GM21360 (cell line): ENCODE measurements around the gene OXTR.

Experiments
- ATAC-seq: cut with Tn5 transposase; IDR thresholded peaks from one replicate; pipeline ENCODE4 v1.9.1; 2021; ENCODE audit warnings: mild to moderate bottlenecking, moderate library complexity; ENCODE audit not compliant: unreplicated experiment

Gene OXTR

DNA sequence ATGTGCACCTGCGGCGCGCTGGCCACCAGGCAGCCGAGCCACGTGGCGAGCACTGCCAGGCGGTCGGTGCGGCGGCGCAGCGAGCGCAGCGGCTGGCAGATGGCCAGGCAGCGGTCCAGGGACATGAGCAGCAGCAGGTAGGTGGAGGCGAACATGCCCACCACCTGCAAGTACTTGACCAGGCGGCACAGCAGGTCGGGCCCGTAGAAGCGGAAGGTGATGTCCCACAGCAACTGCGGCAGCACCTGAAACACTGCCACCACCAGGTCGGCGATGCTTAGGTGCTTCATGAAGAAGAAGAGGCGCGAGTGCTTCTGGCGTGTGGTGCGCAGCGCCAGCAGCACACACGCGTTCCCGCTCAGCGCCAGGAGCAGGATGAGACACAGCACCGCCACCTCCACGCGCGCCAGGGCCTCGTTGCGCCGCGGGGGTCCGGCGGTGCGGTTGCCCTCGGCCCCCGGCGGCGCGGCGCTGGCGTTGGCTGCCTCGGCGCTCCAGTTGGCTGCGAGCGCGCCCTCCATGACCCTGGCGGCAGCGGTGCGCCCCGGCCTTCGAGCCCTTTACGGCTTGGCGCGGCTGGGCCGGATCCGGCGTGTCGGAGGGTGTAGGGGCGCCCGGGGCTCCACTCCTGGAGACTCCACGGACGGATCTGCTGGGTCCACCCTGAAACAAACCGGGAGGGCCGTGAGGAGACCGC is 1.6 kb downstream of the OXTR start:
- ATAC-seq, result peak; percentile 43

DNA sequence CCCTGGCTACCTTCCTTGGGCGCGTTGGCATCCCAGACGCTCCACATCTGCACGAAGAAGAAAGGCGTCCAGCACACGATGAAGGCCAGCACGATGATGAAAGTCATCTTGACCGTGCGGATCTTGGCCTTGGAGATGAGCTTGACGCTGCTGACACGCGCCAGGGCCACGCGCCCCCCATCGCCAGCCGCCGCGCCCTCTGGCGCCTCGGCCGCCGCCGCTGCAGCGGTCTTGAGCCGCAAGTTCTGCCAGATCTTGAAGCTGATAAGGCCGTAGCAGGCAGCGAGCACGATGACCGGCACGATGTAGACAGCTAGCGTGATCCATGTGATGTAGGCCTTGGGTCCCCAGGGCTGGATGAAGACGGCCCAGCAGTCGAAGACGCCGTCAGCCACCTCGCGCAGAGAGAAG is 2.2 kb downstream of the OXTR start:
- no peak for ATAC-seq

DNA sequence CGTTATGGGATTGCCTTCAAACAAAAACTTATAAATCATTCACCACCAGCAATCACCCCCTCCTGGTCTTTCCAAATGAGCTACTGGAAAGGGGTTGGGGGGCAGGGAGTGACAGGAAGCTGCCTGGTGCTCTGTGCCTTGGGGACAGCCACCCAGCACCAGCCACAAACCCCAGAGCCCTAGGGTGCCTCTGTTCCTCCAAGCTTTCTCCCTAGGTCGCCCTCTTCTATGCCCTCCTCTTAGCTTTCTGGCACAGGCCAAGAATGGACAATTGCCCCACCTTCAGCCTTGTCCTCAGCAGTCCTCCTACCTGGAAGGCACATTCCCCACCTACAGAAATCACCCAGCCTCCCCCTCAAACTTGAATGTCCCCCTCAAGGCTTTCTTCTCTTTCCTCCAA is 3.3 kb downstream of the OXTR start:
- no peak for ATAC-seq

DNA sequence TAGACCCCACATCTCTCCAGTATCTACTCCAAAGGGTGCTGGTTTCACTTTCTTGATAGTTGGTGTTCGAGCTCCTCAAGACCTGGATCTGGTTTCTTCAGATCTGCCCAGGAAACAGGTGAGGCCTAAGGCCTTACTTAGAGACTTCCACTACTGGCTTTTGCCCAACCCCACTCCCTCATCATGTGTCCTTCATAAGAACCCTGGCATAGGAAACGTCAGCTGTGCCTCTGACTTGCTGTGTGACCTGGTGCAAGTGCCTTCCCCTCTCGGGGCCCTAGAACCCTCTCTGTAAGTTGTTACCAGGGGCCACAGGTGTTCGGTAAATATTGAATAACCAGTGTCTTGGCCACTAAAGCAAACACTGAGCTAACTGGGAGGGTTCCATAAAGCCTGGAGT is 3.9 kb downstream of the OXTR start:
- no peak for ATAC-seq

DNA sequence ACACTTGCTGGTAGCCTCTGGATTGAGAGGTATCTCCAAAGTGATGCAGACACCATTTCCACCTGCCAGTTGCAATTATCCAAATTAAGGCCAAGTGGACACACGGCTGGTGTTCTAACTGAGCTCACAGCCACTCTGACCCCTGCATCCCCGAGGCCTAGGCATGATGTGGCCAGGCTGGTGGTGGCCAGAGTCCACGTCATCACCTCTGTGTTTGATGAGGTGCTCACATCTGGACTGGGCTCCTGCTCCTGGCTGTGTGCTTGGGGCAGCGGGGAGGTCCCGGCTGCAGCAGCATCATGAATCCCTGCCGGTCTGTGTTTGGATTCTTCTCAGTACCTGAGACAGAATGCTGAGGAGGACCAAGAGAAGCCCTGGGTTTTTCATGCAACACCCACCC is 4.9 kb downstream of the OXTR start:
- no peak for ATAC-seq

DNA sequence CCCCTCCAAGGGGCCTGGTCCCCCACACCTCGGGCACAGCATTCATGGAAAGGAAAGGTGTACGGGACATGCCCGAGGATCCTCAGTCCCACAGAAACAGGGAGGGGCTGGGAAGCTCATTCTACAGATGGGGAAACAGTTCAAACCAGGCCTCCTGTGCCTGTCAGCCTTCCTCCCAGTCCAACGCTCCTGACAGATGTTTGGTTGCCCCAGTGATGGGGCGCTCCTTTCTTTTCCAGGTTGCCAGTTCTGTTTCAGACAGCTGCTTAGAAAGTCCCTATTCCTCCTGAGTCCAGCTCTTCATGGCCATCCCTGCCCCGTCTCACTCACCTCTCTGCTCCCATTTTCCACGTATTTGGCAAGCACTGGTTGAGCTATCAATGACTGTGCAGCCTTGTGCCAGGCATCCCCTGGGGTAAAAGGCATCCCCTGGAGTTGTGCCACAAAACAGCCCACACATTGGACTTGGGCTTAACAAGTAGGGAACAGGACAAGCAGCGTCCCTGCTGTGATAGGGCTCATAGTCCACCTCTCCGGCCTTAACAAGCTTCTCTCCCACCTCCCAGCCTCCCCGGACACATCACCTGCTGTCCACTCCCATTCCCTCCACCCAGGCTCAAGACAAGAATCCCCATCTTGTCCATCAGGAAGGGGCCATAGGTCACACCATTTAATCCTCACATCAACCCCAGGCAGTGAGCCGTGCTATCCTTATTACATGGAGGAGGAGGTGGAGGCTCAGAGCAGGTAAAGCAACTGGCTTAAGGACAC is 6.6 kb downstream of the OXTR start:
- ATAC-seq, result no peak

DNA sequence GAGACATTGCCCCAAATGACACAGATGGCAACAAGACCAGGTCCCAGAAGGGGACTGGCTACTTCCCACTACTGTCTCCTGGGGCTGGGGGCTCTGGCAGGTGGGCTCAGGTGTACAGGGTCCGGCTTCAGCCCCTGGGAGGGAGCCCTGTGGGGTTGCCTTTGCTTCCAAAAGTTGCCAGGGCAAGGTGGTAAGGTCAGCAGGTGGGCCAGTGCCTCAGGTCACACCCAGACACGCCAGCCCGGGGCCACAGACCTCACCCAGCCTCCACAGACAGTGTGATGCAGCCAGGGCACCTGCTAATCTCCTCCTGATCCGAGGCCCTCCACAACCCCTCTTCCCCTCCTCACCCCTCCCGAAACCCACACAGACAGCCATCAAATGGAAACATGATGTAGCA is 7.5 kb downstream of the OXTR start:
- ATAC-seq, result no peak

DNA sequence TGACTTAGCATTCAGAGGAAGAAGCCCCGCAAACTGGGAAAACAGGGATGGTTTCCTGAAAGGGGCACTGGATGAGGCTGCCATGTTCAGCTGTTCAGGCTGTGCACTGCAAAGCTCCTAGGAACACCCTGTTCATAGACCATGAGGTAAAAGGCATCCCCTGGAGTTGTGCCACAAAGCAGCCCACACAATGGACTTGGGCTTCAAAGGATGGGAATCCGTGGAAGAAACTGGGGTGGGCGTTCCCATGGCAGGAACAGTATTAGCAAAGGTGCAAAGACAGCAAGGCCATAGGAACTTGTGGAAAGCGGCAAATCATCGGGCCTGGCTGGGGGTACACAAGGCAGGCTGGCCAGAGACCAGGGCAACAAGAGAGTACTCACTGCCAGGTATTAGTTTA is 8.9 kb downstream of the OXTR start:
- no peak for ATAC-seq

DNA sequence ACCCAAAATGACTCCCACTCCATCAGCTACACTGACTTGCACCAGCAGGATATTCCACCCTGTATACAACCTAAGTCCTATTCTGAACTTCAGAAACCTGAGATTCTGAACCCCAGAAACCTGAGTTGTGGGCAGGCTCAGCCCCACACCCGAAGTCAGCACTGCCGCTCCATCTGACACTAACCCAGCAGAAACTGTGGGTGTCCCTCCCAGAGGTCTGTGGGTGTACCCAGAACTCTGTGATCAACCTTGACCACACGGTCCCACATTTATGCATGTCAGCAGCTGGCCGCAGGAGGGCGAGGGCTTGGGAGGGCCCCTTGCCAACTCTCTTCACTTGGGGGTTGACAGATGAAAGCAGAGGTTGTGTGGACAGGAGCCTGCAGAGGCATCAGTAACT is 9.3 kb downstream of the OXTR start:
- ATAC-seq, result no peak

DNA sequence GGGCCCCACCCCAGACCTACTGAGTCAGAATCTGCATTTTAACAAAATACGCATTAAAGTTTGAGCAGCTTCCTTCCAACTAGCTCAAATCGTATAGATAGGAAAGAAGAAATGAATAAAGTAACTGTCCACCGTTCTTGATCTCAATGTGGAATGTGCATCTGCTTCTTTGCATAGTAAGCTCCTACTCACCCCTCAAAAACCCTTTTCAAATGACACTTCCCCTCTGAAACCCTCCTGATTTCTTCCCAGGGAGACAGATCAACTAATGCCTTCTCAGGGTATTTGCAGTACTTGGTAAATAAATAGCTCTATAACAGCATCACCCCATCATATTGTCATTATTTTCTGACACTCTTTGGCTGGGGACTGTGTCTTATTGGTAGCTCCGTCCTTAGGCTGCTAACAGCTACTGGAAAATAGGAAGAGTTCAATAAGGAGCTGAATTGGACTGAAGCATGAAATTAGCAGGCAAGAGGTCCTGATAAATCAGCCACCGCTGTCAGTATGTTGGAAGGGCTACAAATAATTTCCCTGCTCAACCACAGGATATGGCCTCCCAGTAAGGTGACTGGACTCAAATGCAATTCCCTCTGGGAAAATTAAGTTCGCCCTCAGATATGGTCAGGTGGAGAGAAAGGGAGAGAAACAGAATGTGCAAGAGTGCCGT is 10.2 kb downstream of the OXTR start:
- no peak for ATAC-seq

DNA sequence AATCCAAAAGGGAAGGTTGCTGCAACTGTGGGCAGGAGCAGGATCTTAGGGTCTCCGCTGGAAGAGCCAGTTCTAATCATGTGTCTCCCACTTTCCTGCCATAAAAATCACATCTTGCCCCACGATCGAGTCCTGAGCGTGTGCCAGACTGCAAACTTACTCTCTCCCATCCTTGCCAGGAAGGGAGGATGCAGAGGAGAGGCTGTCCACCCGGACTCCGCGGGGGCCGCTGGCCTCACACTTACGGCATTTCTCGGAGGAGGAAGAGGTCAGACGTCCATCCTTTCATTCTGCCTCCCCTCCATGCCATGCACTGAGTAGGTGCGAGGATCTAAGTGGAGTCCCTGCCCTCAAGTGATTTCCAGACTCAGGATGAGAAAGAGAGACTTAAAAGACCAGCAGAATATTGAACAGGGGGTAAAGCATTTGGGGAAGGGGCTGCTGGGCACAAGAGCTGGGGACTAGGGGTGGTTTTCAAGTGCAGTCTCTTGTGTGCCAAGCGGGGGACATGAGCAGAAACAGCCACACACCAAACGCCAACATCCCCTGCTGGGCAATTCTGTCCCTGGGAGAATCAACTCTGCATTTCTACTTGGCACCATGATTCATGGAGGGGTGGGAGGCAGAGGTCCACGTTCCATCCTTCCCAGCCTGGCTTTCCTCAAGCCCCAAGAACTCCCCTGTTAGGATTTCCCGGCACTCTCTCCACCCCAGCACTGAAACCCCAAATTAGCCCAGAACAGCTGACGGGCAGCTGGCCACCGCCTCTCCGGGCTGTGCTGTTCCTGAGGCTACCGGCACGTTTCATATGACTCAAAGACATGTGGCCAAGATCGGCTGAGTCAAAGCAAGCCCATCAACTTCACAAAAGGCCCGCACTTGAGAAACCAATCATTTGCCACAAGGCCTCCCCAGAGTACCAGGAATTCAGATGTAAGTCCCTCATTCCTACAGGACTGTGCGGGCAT is 11.6 kb downstream of the OXTR start:
- ATAC-seq, result no peak

DNA sequence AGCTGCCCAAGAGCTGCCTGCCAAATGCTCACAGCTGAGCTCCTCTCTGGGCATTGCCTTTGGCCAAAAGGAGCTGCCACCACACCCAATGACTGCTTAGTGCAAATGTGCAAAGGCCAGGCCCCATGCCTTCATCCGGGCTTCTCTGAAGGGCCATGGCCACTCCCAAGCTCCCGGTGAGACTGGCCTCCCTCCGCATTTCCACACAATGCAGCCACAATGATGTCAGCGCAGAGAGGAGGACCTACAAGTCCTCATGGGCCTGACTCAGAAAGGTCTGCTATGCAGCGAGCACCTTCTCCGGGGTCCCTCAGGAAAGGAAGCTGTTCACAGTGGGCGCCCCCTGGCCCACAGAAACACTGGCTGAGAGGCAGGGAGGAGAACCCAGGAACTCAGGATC is 12.7 kb downstream of the OXTR start:
- ATAC-seq, result no peak

DNA sequence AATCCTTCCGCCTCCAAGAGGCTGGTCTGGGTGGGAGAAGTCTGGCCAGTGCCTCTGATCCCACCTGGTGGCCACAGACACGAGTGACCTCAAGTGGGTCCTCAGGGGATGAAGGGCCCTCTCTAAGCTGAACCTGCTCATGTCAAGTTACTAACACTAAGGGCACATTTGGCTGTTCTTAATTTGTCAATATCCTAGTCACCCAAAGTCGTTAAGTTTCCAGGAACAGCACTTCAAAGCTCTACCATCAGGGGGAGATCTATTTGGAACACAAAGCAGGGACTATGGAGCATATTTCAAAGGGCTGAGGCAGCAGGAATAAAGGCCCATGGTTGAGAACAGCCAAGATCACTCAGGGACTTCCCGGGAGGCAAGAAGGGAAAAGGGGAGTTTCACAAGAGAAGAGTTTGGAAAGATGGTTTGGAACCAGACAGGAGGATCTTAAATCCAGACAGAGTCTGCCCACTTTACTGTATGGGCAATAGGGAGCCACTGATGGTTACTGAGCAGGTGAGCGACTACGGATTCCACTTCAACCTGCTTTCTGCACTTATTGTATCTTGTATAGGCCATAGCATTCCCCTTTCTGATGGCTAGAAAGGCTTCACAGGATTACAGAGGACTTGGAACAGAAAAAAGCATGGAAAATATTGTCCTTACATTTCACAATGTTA is 13.7 kb downstream of the OXTR start:
- no peak for ATAC-seq

DNA sequence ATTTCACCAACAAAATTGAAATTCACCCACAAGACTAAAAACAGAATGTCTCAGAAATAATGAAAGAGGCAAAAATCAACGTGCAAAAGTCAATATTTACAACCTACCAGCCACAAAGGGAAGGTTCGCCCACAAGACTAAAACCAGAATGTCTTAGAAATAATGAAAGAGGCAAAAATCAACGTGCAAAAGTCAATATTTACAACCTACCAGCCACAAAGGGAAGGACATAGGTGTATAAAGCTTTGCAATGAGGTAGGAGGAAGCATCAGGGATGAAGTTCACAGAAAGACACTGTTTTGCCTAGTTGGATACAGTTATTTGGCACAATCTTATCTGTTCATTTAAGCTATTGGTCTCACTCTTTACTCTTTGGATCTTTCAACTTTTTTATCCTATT is 14.3 kb downstream of the OXTR start:
- no peak for ATAC-seq

DNA sequence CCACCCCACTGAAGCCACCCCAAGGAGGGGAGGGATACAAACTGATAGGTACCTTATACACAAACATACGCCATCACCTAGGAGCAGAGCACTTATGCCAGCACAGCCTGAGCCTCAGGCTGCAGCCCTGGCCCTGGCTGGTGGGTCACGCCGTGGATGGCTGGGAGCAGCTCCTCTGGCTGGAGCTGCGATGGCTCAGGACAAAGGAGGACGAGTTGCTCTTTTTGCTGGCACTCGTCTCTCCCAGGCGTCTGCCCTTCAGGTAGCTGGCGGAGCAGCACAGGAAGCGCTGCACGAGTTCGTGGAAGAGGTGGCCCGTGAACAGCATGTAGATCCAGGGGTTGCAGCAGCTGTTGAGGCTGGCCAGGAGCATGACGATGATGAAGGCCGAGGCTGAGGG is 16.6 kb downstream of the OXTR start:
- ATAC-seq, result no peak

DNA sequence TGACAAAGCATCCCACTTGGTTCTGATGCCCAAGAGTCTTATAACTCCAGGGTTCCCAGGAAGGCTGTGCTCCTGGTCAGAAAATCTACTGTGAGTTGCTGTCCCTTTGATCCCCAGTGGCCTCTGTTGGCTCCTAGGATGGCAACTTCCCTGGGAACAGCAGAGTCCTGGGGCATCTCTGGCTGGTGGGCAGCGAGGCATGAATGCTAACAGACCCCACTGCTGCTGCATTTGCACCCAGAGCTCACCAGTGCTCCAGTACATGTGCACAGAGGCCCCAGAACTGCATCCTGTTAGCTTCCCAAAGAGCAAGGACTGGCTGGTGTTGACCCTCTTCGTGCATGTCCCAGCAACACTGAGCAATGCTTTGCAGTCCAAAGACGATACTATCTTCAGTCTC is 20.1 kb downstream of the OXTR start:
- no peak for ATAC-seq

DNA sequence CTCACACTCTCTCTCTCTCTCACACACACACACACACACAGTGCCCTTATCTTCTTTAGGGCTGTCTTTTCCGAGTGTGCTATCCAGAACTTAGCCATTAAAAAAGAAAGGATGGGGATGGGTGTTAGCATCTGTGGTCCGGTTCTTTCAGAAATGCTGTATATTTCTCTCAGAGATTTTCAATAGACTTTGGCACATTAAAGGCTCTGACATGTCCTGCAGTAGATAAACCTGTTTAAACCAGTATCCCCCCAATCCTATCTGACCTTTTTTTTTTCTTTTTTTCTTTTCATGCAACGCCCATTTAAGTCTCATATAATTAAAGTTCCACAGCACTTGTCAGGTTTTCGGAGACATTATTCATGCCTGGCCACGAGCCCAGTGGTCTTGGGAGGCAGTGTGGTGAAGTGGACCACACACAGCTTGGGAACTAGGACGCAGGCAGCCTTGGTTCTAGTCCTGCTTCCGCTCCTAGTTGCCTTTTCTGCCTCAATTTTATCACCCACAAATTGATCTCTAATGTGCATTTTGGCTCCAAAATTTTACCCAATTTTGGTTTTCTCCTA is 22.6 kb downstream of the OXTR start:
- no peak for ATAC-seq

DNA sequence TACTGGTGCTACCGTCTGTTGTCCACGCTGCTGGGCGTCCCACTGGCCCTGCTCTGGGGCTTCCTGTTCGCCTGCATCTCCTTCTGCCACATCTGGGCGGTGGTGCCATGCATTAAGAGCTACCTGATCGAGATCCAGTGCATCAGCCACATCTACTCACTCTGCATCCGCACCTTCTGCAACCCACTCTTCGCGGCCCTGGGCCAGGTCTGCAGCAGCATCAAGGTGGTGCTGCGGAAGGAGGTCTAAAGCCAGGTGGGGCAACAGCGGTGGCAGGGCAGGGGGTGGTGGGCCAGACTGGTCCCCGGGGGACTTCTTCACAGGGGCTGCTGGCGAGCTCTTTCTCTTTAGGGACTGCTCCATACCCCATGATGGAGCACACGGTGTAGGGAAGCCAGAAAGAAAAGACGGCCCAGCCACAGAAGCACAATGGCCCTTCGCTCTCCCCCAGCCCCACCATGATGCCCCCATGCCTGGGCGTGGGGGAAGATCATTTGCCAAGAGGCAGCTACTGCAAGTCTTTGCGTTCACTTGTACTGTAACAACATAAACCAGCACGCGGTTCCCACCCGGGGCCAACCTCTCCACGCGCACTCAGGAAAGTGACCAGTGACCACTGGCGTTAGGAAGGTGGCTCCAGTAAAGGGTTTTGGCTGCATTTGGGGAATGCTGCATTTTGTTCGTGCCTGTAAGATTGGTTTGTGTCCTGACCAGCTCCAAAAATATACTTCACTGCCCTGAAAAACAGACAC is 23.6 kb downstream of the OXTR start:
- ATAC-seq, result no peak

DNA sequence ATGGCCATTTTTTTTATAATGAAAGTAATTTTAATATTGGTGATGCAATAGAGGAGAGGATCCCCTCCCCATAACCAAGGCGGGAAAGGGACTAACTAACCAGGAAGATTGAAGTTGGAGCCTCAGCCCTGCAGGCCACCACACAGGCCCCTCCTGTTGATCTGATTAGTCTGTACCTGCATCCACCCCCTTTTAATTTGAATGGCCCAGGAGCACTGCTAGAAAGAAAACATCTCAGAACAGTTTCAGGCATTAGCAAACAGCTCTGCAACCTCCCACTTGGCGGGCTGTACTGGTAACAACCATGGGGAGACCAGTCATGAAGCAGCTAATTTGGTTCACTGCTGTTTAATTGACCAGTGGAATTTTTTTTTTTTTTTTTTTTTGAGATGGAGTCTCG is 25.5 kb downstream of the OXTR start:
- ATAC-seq, result no peak
